Transverse colon (tissue), 3 donors: Measurements from ENCODE around the gene PVALB.

Experiments
- EP300 ChIP-seq: sonication (generic); formaldehyde crosslinking; IDR thresholded peaks from one replicate; pipeline ENCODE4 v1.6.1; 2017; ENCODE audit warnings: antibody characterized with exemption, low read depth
- TF ChIP-seq, protein P1 (sequence below), 5 experiments: fragments of 200-600 bp in 3 of 5; fragments of 450-650 bp in 2 of 5; sonication (generic) in 3 of 5; IDR thresholded peaks; 1 replicate in 2 of 5; 2 replicates in 3 of 5; pipeline ENCODE4 v1.5.1; 2016 to 2017; ENCODE audit warnings: antibody characterized with exemption in 5 of 5, inconsistent platforms in 3 of 5, mild to moderate bottlenecking in 2 of 5, moderate library complexity in 1 of 5

DNA sequence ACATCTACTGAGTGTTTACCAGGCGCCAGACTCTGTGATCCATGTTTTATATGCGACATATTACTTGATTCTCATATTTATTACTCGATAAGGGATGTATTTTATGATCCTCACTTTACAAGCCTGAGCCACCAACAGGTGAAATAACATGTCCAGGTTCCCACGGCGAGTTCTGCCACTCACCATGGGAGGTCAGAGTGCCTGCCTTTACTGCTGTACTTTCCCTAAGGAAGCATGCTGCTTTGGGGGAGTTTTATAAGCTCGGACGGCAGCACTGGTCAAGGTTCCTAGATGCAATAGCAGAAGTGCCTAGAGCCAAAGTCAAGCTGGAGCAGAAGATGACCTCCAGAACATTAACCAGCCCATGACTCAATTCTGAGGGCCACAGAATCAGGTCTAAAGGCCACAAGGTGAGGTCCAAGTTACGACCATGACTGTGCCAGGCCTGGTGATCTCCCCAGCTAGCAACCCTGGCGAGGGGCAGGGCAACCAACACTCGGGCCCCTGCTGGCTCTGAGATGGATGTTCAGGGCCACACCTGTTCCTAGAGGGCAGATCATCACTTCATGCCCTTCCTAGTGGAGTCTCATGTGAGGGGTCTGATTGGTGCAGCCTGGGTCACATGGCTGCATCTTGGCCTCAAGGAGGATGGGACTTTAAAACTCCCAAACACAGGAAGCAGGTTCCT, 55.1 kb downstream of the PVALB start:
- TF ChIP-seq EP300: no peak
- TF ChIP-seq, protein P1, sequence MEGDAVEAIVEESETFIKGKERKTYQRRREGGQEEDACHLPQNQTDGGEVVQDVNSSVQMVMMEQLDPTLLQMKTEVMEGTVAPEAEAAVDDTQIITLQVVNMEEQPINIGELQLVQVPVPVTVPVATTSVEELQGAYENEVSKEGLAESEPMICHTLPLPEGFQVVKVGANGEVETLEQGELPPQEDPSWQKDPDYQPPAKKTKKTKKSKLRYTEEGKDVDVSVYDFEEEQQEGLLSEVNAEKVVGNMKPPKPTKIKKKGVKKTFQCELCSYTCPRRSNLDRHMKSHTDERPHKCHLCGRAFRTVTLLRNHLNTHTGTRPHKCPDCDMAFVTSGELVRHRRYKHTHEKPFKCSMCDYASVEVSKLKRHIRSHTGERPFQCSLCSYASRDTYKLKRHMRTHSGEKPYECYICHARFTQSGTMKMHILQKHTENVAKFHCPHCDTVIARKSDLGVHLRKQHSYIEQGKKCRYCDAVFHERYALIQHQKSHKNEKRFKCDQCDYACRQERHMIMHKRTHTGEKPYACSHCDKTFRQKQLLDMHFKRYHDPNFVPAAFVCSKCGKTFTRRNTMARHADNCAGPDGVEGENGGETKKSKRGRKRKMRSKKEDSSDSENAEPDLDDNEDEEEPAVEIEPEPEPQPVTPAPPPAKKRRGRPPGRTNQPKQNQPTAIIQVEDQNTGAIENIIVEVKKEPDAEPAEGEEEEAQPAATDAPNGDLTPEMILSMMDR (IDR thresholded peaks at IDR 0.05): no peak
